ENCODE measurements around the gene FNIP1. TPM values are rescaled to one million over a fixed set of nuclear protein-coding genes. Genes with fewer than 3 reads are reported as not detected.

Gene FNIP1
- total and polyA plus RNA-seq, 9 of the 15 experiments (the other 6 are each of a cell fraction or from before 2014, with no cell fraction given): 5.0 to 32.8 (median 18.4) TPM

- TF ChIP-seq ZNF318 (IDR thresholded peaks at IDR 0.05; ENCODE audit: borderline replicate concordance in 1 of 2, low read depth in 1 of 2): no peak
- TF ChIP-seq GTF2B (IDR thresholded peaks at IDR 0.05; ENCODE audit: extremely low read depth, insufficient read length): peak; percentile 8
- no peak for TF ChIP-seq TAF15 (IDR thresholded peaks at IDR 0.05; ENCODE audit: low read depth, low read length)
- peak; percentile 90 for TF ChIP-seq ZBTB43 (CRISPR knock-in tag; IDR thresholded peaks at IDR 0.05)
- TF ChIP-seq ZNF707 (CRISPR knock-in tag; conservative IDR thresholded peaks at IDR 0.05): no peak
- peak; percentile 95 to 96 for TF ChIP-seq MAZ (CRISPR knock-in tag; conservative IDR thresholded peaks at IDR 0.05 in 1 of 2, IDR thresholded peaks at IDR 0.05 in 1 of 2)
- no peak for TF ChIP-seq POLR3G (IDR thresholded peaks at IDR 0.05; ENCODE audit: extremely low read depth, insufficient read length, insufficient replicate concordance)
- TF ChIP-seq PRPF4 (IDR thresholded peaks at IDR 0.05; ENCODE audit: insufficient read depth, low read depth, low read length, poor library complexity, severe bottlenecking): peak; percentile 35
- peak; percentile 100 for TF ChIP-seq USF1 (CRISPR knock-in tag; IDR thresholded peaks at IDR 0.05)
- TF ChIP-seq POLR2H (tag; IDR thresholded peaks at IDR 0.05; ENCODE audit: low read depth): peak; percentile 87
- TF ChIP-seq FOXP4 (CRISPR knock-in tag; IDR thresholded peaks at IDR 0.05; ENCODE audit: borderline replicate concordance): peak; percentile 96
Measured at GRCh38 chr5:131796793-131797693, at the start of gene FNIP1 (continued).

All from K562 (cell line).